ENCODE results near the gene SETDB1. TPM values are rescaled to one million over a fixed set of nuclear protein-coding genes. Genes with fewer than 3 reads are reported as not detected.

Gene SETDB1
- total and polyA plus RNA-seq, 11 donors = 12.5 to 28.0 (median 16.8) TPM

- 93 to 96% (median 93%) methylated on average over 9 of the region's 9 CpGs for WGBS, 4 donors
- intact Hi-C loops (cut with DNase I) = no loop called here
- ATAC-seq (no peak), DNase-seq (no peak)
- peak overlapping the region in 1 of 12 donors; percentile 19 for H3K4me3 ChIP-seq
- H3K27ac ChIP-seq = peak overlapping the region in 4 of 12 donors; percentile 59 to 86 (median 70)
- no peaks in the 10 kb centered on the region for H3K27me3 ChIP-seq
- TF ChIP-seq CTCF (IDR thresholded peaks at IDR 0.05) (no peak), POLR2A (IDR thresholded peaks at IDR 0.05) (no peak)
- no peaks in the 10 kb centered on the region for H3K36me3 ChIP-seq
- peaks cover 0 to 74% (median 33%) of the 10 kb centered on the region in 12 donors for H3K4me1 ChIP-seq
- no peaks in the 10 kb centered on the region for H3K9me3 ChIP-seq
Measured at GRCh38 chr1:150976401-150976821, 50.2 kb downstream of the SETDB1 start.

GRCh38 chr1:150976879-150977694, 50.9 kb downstream of the SETDB1 start:
- intact Hi-C loops (cut with DNase I) = loop anchor here in 1 of 10 donors (1.0 kb wide), 1 partner anchor 29 kb away; the partner anchor contains the start of gene MINDY1
- H3K4me1 ChIP-seq = peaks cover 0 to 67% (median 26%) of the 10 kb centered on the region in 12 donors
- 55 to 64% (median 60%) methylated on average over 11 of the region's 11 CpGs for WGBS, 4 donors

GRCh38 chr1:150979092-150980056, 53.2 kb downstream of the SETDB1 start:
- TF ChIP-seq POLR2A (IDR thresholded peaks at IDR 0.05) (no peak), CTCF (IDR thresholded peaks at IDR 0.05) (peak; percentile 99 to 100 (median 100))
- no peaks in the 10 kb centered on the region for H3K9me3 ChIP-seq
- H3K36me3 ChIP-seq = no peaks in the 10 kb centered on the region
- intact Hi-C loops (cut with DNase I) = loop anchor here in 2 of 10 donors (1.0 to 2.0 kb wide), 2 partner anchors 17 kb away; no protein-coding TSS in a partner anchor
- H3K4me1 ChIP-seq = peaks cover 0 to 49% (median 9%) of the 10 kb centered on the region in 12 donors
- WGBS, 4 donors = 26 to 30% (median 29%) methylated on average over 23 of the region's 23 CpGs
- DNase-seq = peak; percentile 84 to 89 (median 87)
- peak overlapping the region in 7 of 12 donors; percentile 4 to 48 (median 19) for H3K4me3 ChIP-seq
- peak; percentile 17 to 60 (median 40) for ATAC-seq
- H3K27ac ChIP-seq = peak overlapping the region in 6 of 12 donors; percentile 22 to 86 (median 42)
- no peaks in the 10 kb centered on the region for H3K27me3 ChIP-seq

More at GRCh38 chr1:150976879-150977694, 50.9 kb downstream of the SETDB1 start:
- Histone ChIP-seq H3K27me3 (no peaks in the 10 kb centered on the region), H3K9me3 (no peaks in the 10 kb centered on the region), H3K27ac (peak overlapping the region in 11 of 12 donors; percentile 45 to 86 (median 70)), H3K36me3 (no peaks in the 10 kb centered on the region), H3K4me3 (peak overlapping the region in 3 of 12 donors; percentile 4 to 19 (median 12))
- TF ChIP-seq POLR2A (IDR thresholded peaks at IDR 0.05) (peak in 1 of 2 donors; percentile 38), CTCF (IDR thresholded peaks at IDR 0.05) (no peak)
- ATAC-seq = peak; percentile 44 to 71 (median 68)
- peak; percentile 81 to 92 (median 88) for DNase-seq
